WTC11 (cell line): Measurements from ENCODE around the gene PCGF2. TPM values are rescaled to one million over a fixed set of nuclear protein-coding genes. Genes with fewer than 3 reads are reported as not detected.

Experiments
- ATAC-seq: fragments of 200-7000 bp; cut with Tn5 transposase; 2 replicates; pipeline ENCODE4 v1.10.0; 2021; ENCODE audit warnings: mild to moderate bottlenecking, moderate library complexity
- CTCF ChIA-PET: fragments of 300-600 bp; sonication (Branson Sonifier 250); formaldehyde crosslinking; loops from one replicate; lab custom pipeline; 2021; ENCODE audit warnings: antibody characterized with exemption; lab: Charles Lee
- POLR2A ChIA-PET: fragments of 350-600 bp; sonication (Branson Sonifier 250); formaldehyde crosslinking; loops from one replicate; lab custom pipeline; 2021; ENCODE audit warnings: antibody characterized with exemption; lab: Charles Lee
- DNase-seq: peaks from one replicate; pipeline ENCODE4 v3.0.0; 2021; ENCODE audit warnings: low spot score
- H3K27ac Mint-ChIP-seq: 2 replicates; pipeline ENCODE4 v1.8.0; 2021; ENCODE audit warnings: mixed read lengths
- H3K27me3 Mint-ChIP-seq: 2 replicates; pipeline ENCODE4 v1.8.0; 2021; ENCODE audit warnings: low read depth, mild to moderate bottlenecking, moderate library complexity, mixed read lengths
- H3K36me3 Mint-ChIP-seq: 2 replicates; pipeline ENCODE4 v1.8.0; 2021; ENCODE audit warnings: mixed read lengths
- H3K4me1 Mint-ChIP-seq: 2 replicates; pipeline ENCODE4 v1.8.0; 2022; ENCODE audit warnings: mixed read lengths
- H3K4me3 Mint-ChIP-seq: 2 replicates; pipeline ENCODE4 v1.8.0; 2021; ENCODE audit warnings: mild to moderate bottlenecking, moderate library complexity, mixed read lengths
- H3K9me3 Mint-ChIP-seq: 2 replicates; pipeline ENCODE4 v1.8.0; 2021; ENCODE audit warnings: mixed read lengths
- CBFB ChIP-seq: sonication (generic); formaldehyde crosslinking; IDR thresholded peaks from 2 replicates; pipeline ENCODE4 v1.8.1; 2022; ENCODE audit warnings: mild to moderate bottlenecking, low read depth, missing genetic modification reagents
- CREB1 ChIP-seq: sonication (generic); formaldehyde crosslinking; IDR thresholded peaks from 2 replicates; pipeline ENCODE4 v1.8.0; 2023; ENCODE audit warnings: mild to moderate bottlenecking, missing genetic modification reagents
- CREM ChIP-seq: sonication (generic); formaldehyde crosslinking; IDR thresholded peaks from 2 replicates; pipeline ENCODE4 v1.8.1; 2022; ENCODE audit warnings: mild to moderate bottlenecking, missing genetic modification reagents, moderate library complexity
- E2F5 ChIP-seq: sonication (generic); formaldehyde crosslinking; IDR thresholded peaks from 2 replicates; pipeline ENCODE4 v1.8.1; 2022; ENCODE audit warnings: mild to moderate bottlenecking, moderate library complexity, missing genetic modification reagents
- ETV6 ChIP-seq: sonication (generic); formaldehyde crosslinking; IDR thresholded peaks from 2 replicates; pipeline ENCODE4 v1.8.1; 2022; ENCODE audit warnings: mild to moderate bottlenecking, missing genetic modification reagents
- HMGXB4 ChIP-seq: sonication (generic); formaldehyde crosslinking; IDR thresholded peaks from 2 replicates; pipeline ENCODE4 v1.8.1; 2023; ENCODE audit warnings: mild to moderate bottlenecking, moderate library complexity, missing genetic modification reagents
- NR3C1 ChIP-seq: sonication (generic); formaldehyde crosslinking; conservative IDR thresholded peaks from 2 replicates; pipeline ENCODE4 v1.8.1; 2023; ENCODE audit warnings: low read depth, mild to moderate bottlenecking, missing genetic modification reagents
- OVOL2 ChIP-seq: fragments of 250-450 bp; sonication (Bioruptor Pico); IDR thresholded peaks from 2 replicates; pipeline ENCODE4 v1.9.0; 2021; ENCODE audit warnings: mild to moderate bottlenecking, borderline replicate concordance
- SMAD3 ChIP-seq: sonication (generic); formaldehyde crosslinking; IDR thresholded peaks from 2 replicates; pipeline ENCODE4 v1.8.0; 2022; ENCODE audit warnings: missing genetic modification reagents, mild to moderate bottlenecking, borderline replicate concordance
- STAT6 ChIP-seq: sonication (generic); formaldehyde crosslinking; conservative IDR thresholded peaks from 2 replicates; pipeline ENCODE4 v1.8.1; 2023; ENCODE audit warnings: mild to moderate bottlenecking, low read depth, missing genetic modification reagents, moderate library complexity
- TEAD1 ChIP-seq: sonication (generic); formaldehyde crosslinking; IDR thresholded peaks from 2 replicates; pipeline ENCODE4 v1.8.0; 2022; ENCODE audit warnings: mild to moderate bottlenecking, missing genetic modification reagents
- USF2 ChIP-seq: sonication (generic); formaldehyde crosslinking; IDR thresholded peaks from 2 replicates; pipeline ENCODE4 v1.8.1; 2023; ENCODE audit warnings: mild to moderate bottlenecking, missing genetic modification reagents, moderate library complexity
- ZNF219 ChIP-seq: sonication (generic); formaldehyde crosslinking; IDR thresholded peaks from 2 replicates; pipeline ENCODE4 v1.8.0; 2023; ENCODE audit warnings: missing genetic modification reagents, mild to moderate bottlenecking, borderline replicate concordance
- ZNF232 ChIP-seq: sonication (generic); formaldehyde crosslinking; IDR thresholded peaks from 2 replicates; pipeline ENCODE4 v1.8.0; 2022; ENCODE audit warnings: mild to moderate bottlenecking, missing genetic modification reagents
- ZNF263 ChIP-seq: sonication (generic); formaldehyde crosslinking; IDR thresholded peaks from 2 replicates; pipeline ENCODE4 v1.8.1; 2022; ENCODE audit warnings: low read depth, mild to moderate bottlenecking, moderate library complexity, missing genetic modification reagents
- ZNF512 ChIP-seq: sonication (generic); formaldehyde crosslinking; IDR thresholded peaks from 2 replicates; pipeline ENCODE4 v1.8.1; 2022; ENCODE audit warnings: missing genetic modification reagents, borderline replicate concordance
- total RNA-seq: library from RNA; stranded (reverse); gene quantifications from 3 replicates; pipeline ENCODE4 v1.2.3, GENCODE V29; 2021
- TF ChIP-seq, protein P1 (sequence below): sonication (generic); formaldehyde crosslinking; IDR thresholded peaks from 2 replicates; pipeline ENCODE4 v1.8.0; 2023; ENCODE audit warnings: missing genetic modification reagents, mild to moderate bottlenecking, borderline replicate concordance
- TF ChIP-seq, protein P2 (sequence below): sonication (generic); formaldehyde crosslinking; IDR thresholded peaks from 2 replicates; pipeline ENCODE4 v1.8.0; 2022; ENCODE audit warnings: mild to moderate bottlenecking, missing genetic modification reagents

Gene PCGF2
- total RNA-seq, 1 experiment from 2014 or later, result 104 TPM

GRCh38 chr17:38752308-38753070 lies 4.4 kb upstream of the PCGF2 start, which contains the start of gene PSMB3 (continued):
- TF ChIP-seq, protein P1, sequence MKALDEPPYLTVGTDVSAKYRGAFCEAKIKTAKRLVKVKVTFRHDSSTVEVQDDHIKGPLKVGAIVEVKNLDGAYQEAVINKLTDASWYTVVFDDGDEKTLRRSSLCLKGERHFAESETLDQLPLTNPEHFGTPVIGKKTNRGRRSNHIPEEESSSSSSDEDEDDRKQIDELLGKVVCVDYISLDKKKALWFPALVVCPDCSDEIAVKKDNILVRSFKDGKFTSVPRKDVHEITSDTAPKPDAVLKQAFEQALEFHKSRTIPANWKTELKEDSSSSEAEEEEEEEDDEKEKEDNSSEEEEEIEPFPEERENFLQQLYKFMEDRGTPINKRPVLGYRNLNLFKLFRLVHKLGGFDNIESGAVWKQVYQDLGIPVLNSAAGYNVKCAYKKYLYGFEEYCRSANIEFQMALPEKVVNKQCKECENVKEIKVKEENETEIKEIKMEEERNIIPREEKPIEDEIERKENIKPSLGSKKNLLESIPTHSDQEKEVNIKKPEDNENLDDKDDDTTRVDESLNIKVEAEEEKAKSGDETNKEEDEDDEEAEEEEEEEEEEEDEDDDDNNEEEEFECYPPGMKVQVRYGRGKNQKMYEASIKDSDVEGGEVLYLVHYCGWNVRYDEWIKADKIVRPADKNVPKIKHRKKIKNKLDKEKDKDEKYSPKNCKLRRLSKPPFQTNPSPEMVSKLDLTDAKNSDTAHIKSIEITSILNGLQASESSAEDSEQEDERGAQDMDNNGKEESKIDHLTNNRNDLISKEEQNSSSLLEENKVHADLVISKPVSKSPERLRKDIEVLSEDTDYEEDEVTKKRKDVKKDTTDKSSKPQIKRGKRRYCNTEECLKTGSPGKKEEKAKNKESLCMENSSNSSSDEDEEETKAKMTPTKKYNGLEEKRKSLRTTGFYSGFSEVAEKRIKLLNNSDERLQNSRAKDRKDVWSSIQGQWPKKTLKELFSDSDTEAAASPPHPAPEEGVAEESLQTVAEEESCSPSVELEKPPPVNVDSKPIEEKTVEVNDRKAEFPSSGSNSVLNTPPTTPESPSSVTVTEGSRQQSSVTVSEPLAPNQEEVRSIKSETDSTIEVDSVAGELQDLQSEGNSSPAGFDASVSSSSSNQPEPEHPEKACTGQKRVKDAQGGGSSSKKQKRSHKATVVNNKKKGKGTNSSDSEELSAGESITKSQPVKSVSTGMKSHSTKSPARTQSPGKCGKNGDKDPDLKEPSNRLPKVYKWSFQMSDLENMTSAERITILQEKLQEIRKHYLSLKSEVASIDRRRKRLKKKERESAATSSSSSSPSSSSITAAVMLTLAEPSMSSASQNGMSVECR, result peak; percentile 73
- TF ChIP-seq, protein P2, sequence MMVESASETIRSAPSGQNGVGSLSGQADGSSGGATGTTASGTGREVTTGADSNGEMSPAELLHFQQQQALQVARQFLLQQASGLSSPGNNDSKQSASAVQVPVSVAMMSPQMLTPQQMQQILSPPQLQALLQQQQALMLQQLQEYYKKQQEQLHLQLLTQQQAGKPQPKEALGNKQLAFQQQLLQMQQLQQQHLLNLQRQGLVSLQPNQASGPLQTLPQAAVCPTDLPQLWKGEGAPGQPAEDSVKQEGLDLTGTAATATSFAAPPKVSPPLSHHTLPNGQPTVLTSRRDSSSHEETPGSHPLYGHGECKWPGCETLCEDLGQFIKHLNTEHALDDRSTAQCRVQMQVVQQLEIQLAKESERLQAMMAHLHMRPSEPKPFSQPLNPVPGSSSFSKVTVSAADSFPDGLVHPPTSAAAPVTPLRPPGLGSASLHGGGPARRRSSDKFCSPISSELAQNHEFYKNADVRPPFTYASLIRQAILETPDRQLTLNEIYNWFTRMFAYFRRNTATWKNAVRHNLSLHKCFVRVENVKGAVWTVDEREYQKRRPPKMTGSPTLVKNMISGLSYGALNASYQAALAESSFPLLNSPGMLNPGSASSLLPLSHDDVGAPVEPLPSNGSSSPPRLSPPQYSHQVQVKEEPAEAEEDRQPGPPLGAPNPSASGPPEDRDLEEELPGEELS, result 0 out of 2 replicates have a peak, but pooled peaks have one; percentile 43
- no peak for TF ChIP-seq NR3C1 (CRISPR knock-in tag)
- TF ChIP-seq ETV6 (CRISPR knock-in tag), result 0 out of 2 replicates have a peak, but pooled peaks have one; percentile 29
- peak; percentile 68; the same call in 1 of the 2 replicates for TF ChIP-seq E2F5 (CRISPR knock-in tag)
- TF ChIP-seq ZNF232 (CRISPR knock-in tag), result peak; percentile 54; the same call in 1 of the 2 replicates
- TF ChIP-seq CREM, result peak; percentile 80
- peak; percentile 45 for TF ChIP-seq TEAD1
- peak; percentile 86 for TF ChIP-seq USF2
- peak; percentile 24; the same call in 1 of the 2 replicates for TF ChIP-seq HMGXB4 (CRISPR knock-in tag)

- Mint-ChIP-seq H3K9me3 (no peaks in the 10 kb centered on the region), H3K27ac (peak overlapping the region; percentile 96), H3K4me3 (peak overlapping the region; percentile 97), H3K27me3 (peaks cover 2% of the 10 kb centered on the region), H3K36me3 (peaks cover 23% of the 10 kb centered on the region), H3K4me1 (peaks cover 16% of the 10 kb centered on the region)
- ATAC-seq (peak; percentile 4), DNase-seq (peak; percentile 85)
- ChIA-PET CTCF (interaction anchor here (0.9 to 4.4 kb wide), 7 partner anchors 10 to 423 kb away, joined by 3 to 45 read pairs (median 4); no protein-coding TSS in a partner anchor), POLR2A (interaction anchor here (0.5 to 1.0 kb wide), 2 partner anchors 102 to 343 kb away, joined by 3 read pairs; partner anchors contain the start of gene RPL23)
- TF ChIP-seq USF2 (0 out of 2 replicates have a peak, but pooled peaks have one; percentile 26), SMAD3 (CRISPR knock-in tag) (peak; percentile 63; the same call in 1 of the 2 replicates), ZNF512 (CRISPR knock-in tag) (no peak), STAT6 (CRISPR knock-in tag) (no peak), CREB1 (0 out of 2 replicates have a peak, but pooled peaks have one; percentile 19), ZNF263 (no peak), CBFB (CRISPR knock-in tag) (peak; percentile 53; the same call in 1 of the 2 replicates), OVOL2 (CRISPR knock-in tag) (no peak), ZNF219 (CRISPR knock-in tag) (no peak)
These were observed 3.7 kb upstream of the PCGF2 start for GRCh38 chr17:38751808-38752307.
